Measurements from ENCODE around the gene TFEB.

Gene TFEB

DNA sequence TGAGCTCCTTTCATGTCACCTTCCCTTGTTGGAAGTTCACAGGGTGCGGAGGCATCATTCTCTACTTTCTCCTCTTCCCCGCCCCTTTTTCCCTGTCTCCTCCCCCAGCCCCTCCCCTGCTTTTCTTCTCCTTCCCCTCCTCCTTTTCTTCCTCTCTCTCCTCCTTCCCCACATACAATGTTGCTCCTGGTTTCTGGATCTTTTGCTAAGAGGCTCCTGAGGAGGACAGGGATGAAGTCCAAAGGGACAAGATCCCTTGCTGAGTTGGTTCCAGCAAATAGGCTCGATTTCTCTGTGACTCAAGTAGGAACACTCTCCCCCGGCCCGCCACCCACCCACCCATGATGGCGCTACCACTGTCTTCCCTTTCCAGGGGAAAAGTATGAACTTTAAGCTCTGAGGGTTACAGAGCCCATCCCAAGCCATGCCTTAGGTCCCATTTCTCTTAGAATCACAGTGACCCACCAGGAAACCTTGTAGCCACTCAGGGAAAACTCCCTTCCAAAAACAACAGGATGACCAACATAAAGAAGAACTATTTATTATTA lies 852 bp upstream of the TFEB start:
- DNase-seq: no peak
- H3K9me3 ChIP-seq (ENCODE audit: severe bottlenecking): no peaks in the 10 kb centered on the region
- no peak overlapping the region for H3K27ac ChIP-seq
- no peak overlapping the region; the same call in 1 of the 2 replicates for H3K4me3 ChIP-seq (ENCODE audit: low read depth, low read length)
- no peaks in the 10 kb centered on the region for H3K27me3 ChIP-seq (ENCODE audit: insufficient read depth, low read depth, severe bottlenecking)
- H3K36me3 ChIP-seq: no peaks in the 10 kb centered on the region
- TF ChIP-seq, protein P1, sequence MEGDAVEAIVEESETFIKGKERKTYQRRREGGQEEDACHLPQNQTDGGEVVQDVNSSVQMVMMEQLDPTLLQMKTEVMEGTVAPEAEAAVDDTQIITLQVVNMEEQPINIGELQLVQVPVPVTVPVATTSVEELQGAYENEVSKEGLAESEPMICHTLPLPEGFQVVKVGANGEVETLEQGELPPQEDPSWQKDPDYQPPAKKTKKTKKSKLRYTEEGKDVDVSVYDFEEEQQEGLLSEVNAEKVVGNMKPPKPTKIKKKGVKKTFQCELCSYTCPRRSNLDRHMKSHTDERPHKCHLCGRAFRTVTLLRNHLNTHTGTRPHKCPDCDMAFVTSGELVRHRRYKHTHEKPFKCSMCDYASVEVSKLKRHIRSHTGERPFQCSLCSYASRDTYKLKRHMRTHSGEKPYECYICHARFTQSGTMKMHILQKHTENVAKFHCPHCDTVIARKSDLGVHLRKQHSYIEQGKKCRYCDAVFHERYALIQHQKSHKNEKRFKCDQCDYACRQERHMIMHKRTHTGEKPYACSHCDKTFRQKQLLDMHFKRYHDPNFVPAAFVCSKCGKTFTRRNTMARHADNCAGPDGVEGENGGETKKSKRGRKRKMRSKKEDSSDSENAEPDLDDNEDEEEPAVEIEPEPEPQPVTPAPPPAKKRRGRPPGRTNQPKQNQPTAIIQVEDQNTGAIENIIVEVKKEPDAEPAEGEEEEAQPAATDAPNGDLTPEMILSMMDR (IDR thresholded peaks at IDR 0.05; ENCODE audit: low read depth, low read length): no peak

DNA sequence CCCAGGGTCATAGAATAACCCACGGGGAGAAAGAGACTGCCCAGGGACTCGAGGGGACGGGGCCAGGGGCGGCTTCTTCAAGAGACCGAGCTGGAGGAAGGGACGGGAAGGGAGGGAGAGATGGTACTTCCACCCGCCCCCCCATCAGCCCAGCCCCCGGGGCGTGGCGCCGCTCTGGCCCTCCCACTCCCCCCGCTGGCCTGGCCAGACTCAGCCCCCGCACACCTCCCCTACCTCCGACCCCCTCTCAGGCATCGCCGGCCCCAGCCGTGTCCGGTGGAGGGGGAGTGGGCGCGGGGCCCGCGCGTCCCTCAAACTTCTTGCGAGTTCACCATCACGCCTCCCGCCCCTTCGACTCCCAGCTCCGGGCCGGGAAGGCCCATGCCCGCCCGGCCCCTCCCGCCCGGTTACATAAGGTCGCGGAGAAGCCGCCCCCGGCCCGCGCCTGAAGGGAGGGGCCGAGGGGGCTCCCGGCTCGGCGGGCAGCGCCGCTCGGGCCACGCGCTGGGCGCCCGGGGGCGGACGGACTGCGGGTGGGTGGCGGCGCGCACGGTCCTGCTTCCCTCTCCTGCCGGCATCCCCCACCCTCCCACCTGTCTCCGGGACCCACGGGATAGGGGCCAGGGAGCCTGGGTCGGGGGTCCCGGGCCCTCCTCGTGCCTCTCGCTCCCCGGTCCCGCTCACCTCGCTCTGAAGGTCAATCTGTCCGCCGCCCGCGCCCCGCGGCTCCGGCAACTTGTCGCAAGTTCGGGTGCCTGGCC lies 562 bp downstream of the TFEB start:
- Histone ChIP-seq H3K9me3 (ENCODE audit: severe bottlenecking) (no peaks in the 10 kb centered on the region), H3K27ac (peak overlapping the region; percentile 64), H3K36me3 (no peaks in the 10 kb centered on the region), H3K4me3 (ENCODE audit: low read depth, low read length) (peak overlapping the region; percentile 77), H3K27me3 (ENCODE audit: insufficient read depth, low read depth, severe bottlenecking) (no peaks in the 10 kb centered on the region)
- peak; percentile 94 for DNase-seq
- TF ChIP-seq, protein P1 (IDR thresholded peaks at IDR 0.05; ENCODE audit: low read depth, low read length): no peak

- H3K27me3 ChIP-seq (ENCODE audit: insufficient read depth, low read depth, severe bottlenecking): no peaks in the 10 kb centered on the region
- peak; percentile 92 for DNase-seq
- no peaks in the 10 kb centered on the region for H3K9me3 ChIP-seq (ENCODE audit: severe bottlenecking)
- peak overlapping the region; percentile 64 for H3K27ac ChIP-seq
- peak overlapping the region; percentile 77 for H3K4me3 ChIP-seq (ENCODE audit: low read depth, low read length)
- H3K36me3 ChIP-seq: no peaks in the 10 kb centered on the region
- TF ChIP-seq, protein P1 (IDR thresholded peaks at IDR 0.05; ENCODE audit: low read depth, low read length): 0 out of 2 replicates have a peak, but pooled peaks have one; percentile 12
Measured at GRCh38 chr6:41733707-41734665, 1.4 kb downstream of the TFEB start.

GRCh38 chr6:41733360-41733706 lies 2.1 kb downstream of the TFEB start:
- Histone ChIP-seq H3K4me3 (ENCODE audit: low read depth, low read length) (peak overlapping the region; percentile 77), H3K36me3 (no peaks in the 10 kb centered on the region), H3K9me3 (ENCODE audit: severe bottlenecking) (no peaks in the 10 kb centered on the region), H3K27me3 (ENCODE audit: insufficient read depth, low read depth, severe bottlenecking) (no peaks in the 10 kb centered on the region), H3K27ac (peak overlapping the region; percentile 64; the same call in 1 of the 2 replicates)
- TF ChIP-seq, protein P1 (IDR thresholded peaks at IDR 0.05; ENCODE audit: low read depth, low read length): no peak
- DNase-seq: no peak

- DNase-seq: no peak
- no peaks in the 10 kb centered on the region for H3K27me3 ChIP-seq (ENCODE audit: insufficient read depth, low read depth, severe bottlenecking)
- H3K36me3 ChIP-seq: no peaks in the 10 kb centered on the region
- TF ChIP-seq, protein P1 (IDR thresholded peaks at IDR 0.05; ENCODE audit: low read depth, low read length): no peak
- peak overlapping the region; percentile 77 for H3K4me3 ChIP-seq (ENCODE audit: low read depth, low read length)
- no peaks in the 10 kb centered on the region for H3K9me3 ChIP-seq (ENCODE audit: severe bottlenecking)
- H3K27ac ChIP-seq: no peak overlapping the region; the same call in 1 of the 2 replicates
Measured at GRCh38 chr6:41732591-41733359, 2.6 kb downstream of the TFEB start.
